Measurements from ENCODE around the gene SCART1.
"Not testable (repeated sequence)": the region's sequence is repeated elsewhere in the genome, so short reads cannot be mapped to it uniquely, and the experiment has no call there.

The SCART1 gene

DNA sequence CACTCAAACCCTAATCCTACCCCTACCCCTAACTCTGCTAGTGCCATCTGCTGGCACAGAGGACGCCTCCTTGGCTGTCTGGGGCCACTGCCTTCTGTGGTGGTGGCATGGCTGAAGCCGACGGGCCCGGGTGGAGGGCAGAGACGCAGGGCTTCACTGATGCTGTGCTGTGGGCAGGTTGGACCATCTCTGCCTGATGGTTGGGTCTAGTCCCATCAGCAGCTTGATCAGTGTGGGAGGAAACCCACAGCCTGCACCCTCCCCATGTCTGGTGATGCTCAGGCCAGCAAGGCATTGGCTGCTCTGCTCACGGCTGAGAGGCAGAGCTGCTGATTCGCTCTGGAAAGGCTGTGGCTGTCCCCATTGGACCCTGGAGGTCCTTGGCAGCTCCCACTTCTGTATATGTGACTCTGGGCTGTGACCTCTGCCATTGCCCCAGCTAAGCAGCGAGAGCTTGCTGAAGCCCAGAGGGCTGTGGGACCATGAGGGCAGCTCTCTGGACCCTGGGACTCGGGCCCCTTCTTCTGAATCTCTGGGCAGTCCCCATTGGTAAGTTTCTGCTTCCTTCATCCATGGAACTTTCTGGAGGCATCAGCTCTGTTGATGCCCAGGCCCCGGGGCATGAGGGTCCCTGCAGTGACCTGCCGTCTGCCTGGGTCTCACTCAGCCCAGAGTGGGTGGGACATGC lies at the start of gene SCART1:
SCART1 (plus strand) TSS at position 430 of the 688 bp plus-strand sequence; CDS start at position 483, 53 bp downstream.
- peak; percentile 29 to 46 for DNase-seq

DNA sequence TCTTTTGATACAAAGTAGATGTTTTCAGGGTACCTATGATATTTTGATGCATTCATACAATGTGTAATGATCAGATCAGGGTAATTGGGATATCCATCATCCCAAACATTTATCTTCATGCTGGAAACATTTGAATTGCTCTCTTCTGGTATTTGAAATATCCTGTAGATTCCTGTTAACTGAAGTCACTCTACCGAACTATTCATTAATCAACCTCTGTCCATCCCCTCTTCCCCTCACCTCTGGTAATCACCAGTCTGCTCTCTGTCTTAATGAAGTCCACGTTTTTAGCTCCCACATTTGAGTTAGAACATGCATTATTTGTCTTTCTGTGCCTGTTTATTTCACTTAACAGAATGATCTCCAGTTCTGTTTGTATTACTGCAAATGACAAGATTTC lies 48.5 kb upstream of the SCART1 start:
- no peak for DNase-seq

DNA sequence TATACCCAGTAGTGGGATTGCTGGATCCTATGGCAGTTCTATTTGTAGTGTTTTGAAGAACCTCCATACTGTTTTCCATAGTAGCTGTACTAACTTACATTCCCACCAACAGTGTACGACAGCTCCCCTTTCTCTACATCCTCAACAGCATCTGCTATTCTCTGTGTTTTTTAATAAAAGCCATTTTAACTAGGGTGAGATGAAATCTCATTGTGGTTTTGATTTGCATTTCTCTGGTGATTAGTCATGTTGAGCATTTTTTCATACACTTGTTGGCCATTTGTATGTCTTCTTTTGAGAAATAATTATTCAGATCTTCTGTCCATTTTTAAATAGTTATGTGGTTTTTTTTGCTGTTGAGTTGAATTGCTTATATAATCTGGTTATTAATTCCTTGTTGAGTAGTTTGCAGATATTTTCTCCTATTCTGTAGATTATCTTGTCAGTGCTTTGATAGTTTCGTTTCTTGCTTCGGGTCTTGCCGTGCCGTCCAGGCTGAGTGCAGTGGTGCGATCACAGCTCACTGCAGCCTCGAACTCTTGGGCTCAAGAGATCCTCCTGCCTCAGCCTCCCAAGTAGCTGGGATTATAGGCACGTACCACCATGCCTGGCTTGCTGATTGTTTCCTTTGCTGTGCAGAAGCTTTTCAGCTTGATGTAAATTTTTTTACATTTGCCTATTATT lies 47.8 kb upstream of the SCART1 start:
- no peak for DNase-seq

DNA sequence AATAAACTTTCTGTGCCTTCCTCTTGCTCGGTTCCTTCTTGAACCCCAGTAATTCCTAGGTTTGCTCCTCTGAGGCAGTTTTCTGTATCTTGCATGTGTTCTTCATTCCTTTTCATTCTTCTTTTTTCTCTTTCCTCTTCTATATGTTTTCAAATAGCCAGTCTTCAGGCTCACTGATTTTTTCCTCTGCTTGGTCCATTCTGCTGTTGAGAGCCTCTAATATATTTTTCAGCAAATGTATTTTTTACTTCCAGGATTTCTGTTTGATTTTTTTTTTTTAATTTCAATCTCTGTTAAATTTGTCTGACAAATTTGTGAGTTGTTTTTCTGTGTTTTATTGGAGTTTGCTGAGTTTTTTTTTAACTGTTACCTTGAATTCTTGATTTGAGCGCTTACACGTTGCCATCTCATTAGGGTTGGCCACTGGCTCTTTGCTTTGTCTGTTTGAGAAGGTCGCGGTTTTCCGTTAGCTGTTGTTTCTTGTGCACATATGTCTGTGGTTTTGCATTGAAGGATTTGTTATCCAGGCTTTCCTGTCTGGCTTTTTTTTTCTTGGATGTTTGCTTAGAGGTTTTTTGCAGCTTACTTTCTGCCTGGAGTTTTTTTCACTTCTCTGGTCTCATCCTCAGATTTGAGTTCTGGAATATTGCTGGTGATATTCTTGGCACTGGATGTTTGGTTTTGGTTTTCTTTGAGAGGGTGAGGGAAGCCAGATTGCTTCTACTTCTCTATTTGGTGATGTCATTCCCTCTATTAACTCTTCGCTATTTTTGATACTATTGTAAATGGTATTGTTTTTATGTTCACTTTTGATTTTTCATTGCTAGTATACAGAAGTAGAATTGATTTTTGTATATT lies 42.0 kb upstream of the SCART1 start:
- no peak for DNase-seq

DNA sequence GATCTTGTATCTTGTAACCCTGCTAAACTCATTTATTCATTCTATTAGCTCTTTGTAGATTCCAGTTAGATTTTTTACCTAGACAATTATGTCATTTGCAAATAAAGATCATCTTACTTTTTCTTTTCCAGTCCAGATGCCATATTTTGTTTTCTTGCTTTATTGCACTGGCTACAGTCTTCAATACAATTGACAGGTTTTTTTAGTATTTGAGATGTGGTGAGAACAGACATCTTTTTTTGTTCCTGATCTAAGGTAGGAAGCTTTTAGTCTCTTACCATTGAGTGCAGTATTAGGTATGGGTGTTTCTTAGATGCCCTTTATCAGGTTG lies 41.4 kb upstream of the SCART1 start:
- no peak for DNase-seq

DNA sequence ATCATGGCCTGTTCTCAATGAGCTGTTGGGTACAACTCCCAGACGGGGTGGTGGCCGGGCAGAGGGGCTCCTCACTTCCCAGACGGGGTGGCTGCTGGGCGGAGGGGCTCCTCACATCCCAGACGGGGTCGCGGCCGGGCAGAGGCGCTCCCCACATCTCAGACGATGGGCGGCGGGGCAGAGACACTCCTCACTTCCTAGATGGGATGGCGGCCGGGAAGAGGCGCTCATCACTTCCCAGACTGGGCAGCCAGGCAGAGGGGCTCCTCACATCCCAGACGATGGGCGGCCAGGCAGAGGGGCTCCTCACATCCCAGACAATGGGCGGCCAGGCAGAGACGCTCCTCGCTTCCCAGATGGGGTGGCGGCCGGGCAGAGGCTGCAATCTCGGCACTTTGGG lies 39.3 kb upstream of the SCART1 start:
- DNase-seq, result not testable (repeated sequence)

DNA sequence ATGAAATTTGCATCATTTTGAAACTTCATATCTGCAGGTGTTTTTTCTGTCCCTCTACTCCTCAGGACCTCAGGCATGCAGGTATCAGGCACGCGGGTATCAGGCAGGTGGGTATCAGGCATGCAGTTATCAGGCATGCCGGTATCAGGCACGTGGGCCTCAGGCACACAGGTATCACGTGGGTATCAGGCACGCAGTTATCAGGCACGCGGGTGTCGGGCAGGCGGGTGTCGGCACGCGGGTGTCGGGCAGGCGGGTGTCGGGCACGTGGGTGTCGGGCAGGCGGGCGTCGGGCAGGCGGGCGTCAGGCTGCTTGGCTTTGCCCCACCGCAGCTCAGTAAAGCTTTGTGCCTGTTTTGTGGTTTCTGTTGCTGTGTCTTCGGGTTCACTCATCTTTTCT lies 38.0 kb upstream of the SCART1 start:
- no peak for DNase-seq

DNA sequence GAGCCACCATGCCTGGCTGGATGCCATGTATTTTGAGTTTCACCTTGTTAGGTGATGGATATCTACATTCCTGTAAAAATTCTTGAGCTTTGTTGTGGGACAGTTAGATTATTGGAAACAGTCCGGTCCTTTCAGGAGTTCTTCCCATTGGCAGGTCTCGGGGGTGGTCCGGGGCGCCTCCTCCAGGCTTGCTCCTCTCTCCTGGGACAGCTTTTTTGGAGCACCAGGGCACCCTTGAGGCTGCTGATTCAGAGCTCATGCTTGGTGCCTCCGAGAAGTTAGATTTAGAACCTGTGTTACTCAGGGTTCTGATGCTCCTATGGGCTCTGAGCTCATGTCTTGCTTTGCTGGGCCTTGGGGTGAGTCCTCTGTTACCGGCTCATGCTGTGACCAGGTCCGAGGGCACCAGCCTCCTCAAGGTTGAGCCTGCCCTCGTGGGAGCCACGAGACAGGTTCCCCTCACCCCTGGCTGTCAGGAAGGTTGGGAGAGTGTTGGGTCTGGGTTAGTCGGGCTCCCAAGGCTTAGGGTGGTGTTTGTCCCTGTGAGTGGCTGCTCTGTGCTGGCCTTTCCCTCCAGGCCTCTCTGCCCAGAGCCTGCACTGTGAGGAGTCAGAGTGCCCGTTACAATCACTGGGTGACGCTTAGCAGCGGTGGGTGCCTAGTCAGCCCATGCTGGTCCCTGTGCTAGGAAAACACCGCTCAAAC lies 35.3 kb upstream of the SCART1 start:
- no peak for DNase-seq

DNA sequence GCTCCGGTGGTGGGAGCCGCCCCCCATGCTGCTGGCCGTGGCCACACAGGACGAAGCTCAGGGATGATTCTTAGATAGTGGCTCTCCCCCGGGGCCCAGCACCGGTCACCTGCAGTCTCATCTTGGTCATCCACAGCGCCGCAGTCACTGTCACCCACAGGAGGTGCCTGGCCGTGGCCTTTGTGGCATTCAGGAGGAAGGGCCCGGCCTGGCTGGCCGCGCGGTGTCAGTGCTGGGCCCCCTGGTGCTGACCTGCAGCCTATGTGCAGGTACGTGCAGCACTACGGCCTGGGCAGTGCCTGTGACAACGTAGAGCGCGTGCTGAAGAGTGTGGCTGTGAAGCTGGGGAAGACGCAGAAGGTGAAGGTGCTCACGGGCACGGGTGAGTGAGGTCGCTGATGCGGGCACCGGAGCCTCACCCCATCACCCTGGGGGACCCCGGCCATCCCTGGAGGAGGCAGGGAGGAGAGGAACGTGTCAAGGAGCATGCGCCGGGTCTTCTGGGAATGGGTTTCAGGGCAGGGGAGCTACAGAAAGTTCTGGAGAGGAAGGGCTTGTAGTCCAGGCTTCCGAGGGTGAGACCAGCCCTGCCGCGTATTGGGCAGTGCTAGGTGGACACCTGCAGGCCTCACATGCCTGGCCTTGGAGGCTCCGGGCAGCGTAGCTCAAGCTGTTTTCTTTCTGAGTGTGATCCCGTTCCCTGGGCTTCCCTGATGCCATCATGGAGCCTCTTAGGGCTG lies 34.4 kb upstream of the SCART1 start:
- DNase-seq, result no peak

DNA sequence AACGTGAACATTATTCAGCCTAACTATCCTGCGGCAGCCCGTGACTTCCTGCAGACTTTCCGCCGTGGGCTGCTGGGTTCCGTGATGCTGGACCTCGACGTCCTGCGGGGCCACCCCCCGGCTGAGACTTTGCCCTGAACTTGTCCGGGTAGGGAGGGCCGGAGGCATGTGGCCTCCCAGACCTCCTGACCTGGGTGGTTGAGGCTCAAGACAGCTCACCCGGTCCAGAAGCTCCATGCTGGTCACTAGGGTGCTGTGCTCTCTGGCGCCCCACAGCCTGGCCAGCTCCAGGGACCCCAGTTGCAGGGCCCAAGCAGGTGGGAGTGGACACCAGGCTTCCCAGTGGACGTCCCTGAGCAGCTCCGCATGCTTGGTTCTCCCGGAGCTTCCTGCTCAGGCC lies 33.7 kb upstream of the SCART1 start:
- DNase-seq, result no peak

DNA sequence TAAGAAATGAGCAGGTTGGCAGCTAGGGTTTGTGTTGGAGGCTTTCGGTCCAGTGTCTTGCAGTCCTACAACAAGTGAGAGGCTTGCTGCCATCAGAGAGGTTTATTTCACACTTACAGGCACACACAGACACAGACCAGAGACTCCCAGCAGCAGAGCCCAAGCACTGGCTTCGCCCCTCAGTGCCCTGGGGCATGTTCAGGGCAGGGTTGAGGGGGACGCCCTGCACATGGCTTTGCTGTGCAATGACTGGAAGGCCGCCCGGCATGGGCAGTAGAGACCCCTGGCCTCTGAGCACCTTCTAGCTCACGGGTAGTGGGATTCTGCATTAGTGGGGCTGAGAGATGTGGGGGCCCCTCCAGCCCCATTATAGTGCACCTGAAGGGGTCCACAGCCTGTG lies 33.2 kb upstream of the SCART1 start:
- no peak for DNase-seq

DNA sequence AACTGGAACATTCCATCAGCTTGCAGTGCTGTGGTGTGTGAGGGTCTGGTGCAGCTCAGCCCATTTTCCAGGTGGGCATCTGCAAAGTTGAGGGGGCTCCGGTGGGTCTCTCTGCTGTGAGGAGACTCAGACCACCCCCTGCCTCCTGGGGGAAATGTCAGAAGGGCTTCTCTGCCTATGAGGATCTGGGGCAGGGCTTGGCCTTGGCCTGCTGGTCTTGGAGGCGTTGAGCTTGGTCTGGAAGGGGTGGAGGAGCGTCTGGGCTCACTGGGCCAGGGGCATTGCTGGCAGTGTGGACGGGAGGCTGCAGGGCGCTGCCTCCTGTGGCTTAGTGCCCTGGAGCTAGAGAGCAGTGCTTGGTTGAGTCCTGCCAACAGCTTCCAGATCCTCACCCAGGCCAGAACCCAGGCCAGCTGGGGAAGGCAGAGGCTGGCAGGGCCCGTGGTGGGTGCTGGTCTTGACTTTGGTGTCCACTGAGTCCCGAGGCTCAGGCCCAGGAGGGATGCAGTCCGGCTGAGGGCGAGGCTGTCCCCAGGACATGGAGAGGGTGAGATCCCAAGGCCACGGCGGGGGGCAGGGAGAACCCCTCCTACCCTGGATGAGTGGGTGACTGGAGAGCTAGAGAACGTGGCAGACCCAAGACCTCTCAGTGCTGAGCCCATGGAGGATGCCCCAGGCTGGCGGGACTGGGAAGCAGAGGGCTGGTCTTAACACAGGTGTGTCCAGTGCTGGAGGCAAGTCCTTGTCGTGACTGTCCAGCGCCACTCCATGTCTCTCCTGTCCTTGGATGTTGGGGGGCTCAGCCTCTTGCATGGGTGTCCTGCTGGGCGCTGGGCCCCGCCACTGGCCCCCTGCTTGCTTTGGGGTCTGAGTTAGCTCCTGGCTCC lies 32.2 kb upstream of the SCART1 start:
- no peak for DNase-seq

DNA sequence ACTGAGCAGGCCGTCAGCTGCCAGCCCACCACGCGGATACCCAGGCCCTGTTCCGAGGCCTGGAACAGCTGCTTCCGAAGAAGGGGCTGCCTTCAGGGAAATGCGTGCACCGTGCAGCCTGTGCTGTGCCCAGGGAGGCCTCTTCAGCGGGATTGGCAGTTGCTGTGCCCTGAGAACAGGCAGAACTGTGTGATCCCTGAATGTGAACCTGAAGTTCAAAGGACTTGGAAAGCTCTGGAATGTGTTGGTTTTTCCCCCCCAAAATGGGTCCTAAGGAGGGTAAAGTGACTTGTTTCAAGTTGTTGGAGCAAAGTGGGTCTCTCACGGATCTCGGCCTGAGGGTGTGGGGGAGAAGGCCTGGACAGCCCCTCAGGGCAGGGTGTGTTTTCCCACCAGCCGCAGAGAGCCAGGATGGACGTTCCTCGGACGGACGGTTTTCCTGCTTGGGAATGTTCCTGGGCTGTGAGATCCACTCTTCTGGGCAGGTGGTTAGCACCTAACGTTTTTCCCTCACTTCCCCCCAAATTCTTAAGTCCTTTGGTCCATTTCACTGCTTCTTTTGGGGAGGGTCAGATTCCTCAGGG lies 31.4 kb upstream of the SCART1 start:
- DNase-seq, result no peak

DNA sequence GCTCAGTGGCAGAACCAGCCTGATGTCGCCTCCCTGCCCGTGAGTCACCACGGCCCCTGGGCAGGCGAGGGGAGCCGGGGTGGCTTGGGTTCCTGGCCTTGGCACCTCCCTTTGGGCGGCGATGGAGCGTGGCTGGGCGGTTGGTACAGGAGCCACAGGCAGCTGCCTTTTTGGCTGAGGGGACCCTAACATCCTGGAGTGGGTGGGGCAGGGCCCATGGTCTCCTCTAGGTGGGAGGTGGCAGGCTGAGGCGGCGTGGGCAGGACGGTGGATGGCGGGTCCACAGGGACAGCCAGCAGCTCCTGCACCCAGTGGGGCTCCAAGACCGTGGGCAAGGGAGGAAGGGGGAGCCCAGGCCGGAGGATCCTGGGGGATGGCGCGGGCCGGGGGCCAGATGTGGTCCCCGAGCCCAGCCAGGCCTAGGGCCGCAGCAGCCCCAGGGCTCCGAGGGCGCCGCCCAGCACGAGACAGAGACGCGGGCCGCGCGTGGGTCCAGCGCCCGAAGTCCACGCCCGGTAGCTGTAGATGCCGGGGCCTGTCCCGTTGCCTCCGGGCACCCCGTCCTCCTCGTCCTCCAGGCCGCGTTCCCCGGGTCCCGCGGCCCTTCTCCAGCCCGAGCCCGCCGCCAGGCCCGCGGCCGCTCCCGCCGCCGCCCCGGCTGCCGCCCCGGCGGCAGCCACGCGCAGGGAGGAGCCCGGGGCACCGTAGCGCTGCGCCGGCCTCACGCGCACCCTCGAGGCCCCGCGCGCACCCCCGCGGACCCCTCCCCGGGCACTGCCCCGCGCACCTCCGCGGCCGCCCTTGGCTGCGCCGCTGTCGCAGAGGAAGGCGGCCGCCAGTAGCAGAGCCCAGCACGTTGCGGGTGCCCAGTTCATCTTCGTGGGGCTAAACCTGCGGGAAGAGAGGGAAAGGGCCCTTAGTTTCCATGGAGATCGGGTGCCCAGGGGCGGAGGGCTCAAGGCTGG lies 30.7 kb upstream of the SCART1 start:
- DNase-seq, result no peak

DNA sequence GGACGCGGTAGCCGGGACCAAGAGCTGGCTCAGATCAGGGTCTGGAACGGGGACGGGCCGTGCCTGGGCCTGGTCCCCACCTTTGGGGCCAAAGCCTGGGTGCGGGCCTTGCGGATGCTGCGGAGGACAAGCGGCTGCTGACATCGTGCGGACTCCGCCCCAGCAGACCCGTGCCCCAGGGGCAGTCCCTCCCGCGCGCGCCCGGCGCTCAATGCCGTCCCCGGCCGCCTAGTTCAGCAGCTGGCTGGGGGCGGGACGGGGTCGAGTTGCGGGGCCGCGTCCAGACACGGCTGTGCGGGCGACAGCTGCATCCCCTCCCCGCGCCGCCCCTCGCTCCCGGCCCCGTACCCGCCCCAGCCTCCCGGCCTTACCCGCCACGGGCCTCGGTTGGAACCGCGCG lies 29.6 kb upstream of the SCART1 start:
- not testable (repeated sequence) for DNase-seq

DNA sequence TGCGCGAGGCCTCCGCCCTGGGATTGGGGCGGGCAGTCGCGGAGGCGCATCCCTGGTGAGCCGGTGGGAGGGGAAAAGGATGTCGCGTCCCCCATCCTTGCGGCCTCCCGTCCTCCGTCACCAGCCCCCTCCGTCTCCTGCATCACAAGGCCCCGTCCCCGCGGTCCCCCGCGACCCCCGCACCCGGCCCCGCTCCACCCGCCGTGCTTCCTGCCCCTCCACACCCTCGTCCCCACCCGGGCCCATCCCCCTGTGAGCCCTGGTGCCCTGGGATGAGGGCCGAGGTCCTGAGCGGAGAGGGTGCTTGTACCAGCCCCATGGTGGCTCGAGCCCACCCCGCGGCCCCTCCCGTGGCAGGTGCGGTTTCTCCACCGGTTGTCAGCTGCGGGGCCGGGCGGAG lies 29.1 kb upstream of the SCART1 start, which contains the start of gene SPRN:
SPRN (minus strand) TSS at position 25 of the 400 bp plus-strand sequence. CDS start 944 bp downstream, outside the sequence.
- DNase-seq, result not testable (repeated sequence)

DNA sequence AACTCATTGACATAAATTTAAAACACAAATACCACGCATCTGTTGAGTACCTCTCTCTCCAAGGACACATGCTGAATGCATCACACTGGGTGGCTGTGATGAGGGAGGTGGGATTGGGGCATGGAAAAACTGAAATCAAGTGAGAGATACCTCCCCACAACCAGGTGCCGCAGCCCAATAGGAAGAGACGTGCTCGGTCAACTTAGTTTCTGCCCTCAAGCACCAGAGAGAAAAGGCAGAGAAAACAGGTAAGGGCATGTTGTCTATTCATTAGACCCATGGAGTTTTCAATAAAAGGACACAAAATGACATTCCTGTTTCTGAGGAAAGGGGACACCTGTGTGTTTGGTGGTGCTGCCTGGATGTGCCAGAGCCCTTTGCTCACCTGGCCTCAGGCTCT lies 24.2 kb upstream of the SCART1 start:
- not testable (repeated sequence) for DNase-seq

DNA sequence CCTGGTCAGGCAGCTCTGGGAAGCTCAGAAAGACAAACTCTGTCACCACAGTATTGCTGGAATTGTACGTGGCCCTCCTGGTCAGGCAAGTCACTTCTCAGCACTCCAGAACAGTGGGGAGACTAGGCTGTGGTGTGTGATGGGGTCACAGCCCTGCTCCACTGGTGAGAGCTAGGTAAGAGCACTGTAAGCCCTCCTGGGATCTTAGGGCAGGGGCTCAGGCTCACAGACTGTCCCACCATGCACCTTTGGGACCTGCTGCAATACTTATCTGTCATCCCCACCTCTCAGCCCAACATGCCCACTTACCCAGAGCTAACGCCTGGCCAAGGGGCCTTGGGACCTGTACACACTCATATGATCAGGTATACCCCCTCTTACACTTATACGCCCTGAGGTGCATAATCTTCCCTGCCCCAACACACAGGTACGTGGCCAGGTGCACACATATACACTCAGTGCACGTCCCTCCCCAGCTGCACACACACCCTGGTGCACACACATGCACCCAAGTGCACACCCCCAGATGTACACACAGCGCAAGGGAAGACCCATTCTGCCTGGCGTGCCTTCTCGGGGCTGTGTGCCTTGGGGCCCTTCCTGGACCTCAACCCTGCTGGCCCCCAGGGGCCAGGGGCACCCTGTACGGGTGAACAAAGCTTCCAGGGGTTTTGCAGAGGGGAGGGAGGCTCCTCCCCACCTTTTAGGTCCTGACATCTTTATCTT lies 21.7 kb upstream of the SCART1 start:
- DNase-seq, result not testable (repeated sequence)

DNA sequence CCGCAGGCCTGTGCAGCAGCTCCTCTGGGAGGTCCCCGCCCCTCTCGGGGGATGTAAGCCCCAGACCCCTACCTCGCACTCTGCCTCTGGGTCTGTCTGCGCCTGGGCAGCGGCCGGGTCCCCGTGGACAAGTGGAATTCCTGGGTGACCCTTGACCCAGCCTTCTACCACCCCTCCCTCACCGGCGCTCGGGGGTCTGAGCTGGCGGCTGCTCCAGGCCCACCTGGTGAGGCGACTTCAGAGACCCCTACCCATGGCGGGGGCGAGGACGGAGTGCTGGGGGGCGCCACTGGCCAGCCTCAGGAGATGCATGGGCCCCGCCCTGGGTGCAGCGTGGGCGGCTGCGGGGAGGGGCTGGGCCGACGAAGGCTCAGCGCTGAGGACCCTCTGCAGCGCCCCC lies 21.0 kb upstream of the SCART1 start:
- not testable (repeated sequence) for DNase-seq

All from CD4-positive, alpha-beta T cell treated with Interleukin-4 for 1 hour (primary cell).